T-helper 1 cell (primary cell): ENCODE measurements around the gene MAN1B1.

Experiments
- DNase-seq, 5 donors: peaks; one replicate each; pipeline ENCODE4 v3.0.0-alpha.2; 2012 to 2020

The MAN1B1 gene

DNA sequence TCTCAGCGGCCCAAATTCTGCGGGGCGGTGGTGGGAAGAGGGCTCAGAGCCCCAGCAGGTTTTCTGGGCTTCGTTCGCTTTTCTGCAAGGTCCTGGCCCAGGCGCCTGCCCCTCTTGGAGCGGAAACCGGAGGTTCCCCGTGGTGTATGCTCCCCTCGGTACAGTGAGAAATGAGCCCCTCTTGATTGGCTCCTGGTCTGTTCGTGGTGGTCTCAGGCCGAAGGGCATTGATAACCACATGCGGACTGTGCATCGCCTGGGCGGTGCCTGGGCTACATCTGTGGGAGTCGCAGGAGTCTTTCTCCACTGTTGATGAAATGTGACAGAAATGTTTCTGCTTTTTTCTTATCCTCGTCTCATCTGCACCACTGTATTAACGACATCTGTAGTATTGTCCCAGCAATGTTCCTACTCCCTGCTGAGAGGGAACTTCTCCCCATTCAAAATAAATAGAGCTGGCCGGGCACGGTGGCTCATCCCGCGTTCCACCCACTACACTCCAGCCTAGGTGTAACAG is 682 bp downstream of the MAN1B1 start:
- DNase-seq = no peak

DNA sequence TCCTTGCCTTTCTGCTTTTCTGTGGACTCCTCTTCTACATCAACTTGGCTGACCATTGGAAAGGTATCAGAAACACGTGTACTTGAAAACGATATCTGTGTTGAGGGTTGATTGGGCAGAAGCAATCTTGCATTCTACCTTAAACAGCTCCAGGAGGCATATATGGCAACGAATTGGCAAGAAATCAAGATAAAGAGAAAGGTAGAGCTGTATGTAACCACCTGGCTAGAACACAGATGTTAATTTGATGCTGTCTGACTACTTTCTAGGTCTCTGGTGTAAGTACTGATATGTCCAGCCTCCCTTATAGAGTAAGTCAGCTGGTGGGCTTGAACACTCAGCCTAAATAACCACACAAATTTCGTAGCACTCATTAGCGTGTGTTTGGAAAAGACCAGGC is 1.3 kb downstream of the MAN1B1 start:
- DNase-seq = no peak

DNA sequence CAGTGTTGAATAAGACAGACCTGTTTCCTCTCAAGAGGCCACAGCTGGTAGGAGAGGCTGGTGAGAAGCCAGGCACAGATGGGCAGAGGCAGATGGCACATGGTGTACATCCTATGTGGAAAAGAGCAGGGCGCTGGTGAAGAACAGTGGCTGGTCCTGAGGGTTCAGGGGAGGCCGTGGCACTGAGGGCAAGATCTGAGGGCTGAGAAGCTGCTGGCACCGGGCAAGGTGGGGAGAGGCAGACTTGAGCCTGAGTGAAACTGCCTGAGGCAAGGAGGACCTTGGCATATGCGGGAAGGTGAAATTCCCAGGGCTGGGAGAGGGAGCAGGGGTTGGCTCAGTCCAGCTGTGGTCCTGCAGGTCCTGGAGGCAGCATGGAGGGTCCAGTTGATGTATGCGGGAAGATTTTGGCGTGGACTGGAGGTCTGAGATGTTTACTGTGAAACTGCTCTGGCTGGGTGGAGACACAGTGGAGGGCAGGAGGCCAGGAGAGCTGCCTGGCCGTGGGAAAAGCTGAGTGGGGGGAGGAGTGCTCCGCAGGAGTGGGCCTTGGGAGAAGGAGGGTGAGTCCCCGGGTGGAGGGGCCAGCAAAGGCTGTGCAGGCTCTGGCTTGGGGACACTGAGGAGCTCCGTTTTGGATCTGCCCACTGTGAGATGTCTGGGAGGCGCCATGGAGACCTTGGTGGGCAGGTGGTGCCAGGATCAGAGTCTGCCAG is 2.6 kb downstream of the MAN1B1 start:
- DNase-seq = no peak

DNA sequence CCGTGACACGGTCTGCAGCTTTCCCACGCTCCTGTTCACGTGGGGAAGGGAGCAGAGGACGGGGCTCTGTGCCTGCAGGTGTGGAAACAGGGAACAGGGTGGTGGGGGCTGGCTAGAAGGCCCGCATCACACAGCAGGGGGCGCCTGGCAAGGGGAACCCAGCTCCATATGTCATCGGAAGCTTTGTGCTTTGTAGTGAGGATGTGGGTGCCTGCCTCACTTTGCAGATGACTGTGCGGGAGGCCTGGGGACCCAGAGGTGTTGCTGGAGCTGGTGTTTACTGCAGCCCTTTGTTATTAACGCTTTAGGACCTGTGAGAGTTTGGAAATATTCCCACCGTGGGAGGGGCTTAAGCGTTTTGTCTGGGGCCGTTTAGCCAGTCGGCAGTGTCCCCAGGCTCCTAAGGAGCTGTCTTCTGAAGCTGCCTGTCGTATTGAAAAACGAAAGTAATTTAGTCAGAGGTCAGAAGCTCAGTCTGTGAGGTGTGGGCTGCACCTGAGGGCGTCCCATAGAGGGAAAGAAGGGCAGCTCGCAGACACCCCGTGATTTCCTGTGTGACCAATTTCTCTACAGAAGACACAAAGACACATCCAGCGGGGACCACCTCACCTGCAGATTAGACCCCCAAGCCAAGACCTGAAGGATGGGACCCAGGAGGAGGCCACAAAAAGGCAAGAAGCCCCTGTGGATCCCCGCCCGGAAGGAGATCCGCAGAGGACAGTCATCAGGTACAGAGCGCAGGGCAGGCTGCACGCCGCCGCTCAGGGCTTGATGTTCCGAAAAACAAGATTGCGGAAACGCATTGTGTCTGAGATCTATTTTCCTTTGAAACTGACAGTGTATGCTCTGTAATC is 9.1 kb downstream of the MAN1B1 start:
- peak; percentile 69 to 91 (median 82) for DNase-seq

DNA sequence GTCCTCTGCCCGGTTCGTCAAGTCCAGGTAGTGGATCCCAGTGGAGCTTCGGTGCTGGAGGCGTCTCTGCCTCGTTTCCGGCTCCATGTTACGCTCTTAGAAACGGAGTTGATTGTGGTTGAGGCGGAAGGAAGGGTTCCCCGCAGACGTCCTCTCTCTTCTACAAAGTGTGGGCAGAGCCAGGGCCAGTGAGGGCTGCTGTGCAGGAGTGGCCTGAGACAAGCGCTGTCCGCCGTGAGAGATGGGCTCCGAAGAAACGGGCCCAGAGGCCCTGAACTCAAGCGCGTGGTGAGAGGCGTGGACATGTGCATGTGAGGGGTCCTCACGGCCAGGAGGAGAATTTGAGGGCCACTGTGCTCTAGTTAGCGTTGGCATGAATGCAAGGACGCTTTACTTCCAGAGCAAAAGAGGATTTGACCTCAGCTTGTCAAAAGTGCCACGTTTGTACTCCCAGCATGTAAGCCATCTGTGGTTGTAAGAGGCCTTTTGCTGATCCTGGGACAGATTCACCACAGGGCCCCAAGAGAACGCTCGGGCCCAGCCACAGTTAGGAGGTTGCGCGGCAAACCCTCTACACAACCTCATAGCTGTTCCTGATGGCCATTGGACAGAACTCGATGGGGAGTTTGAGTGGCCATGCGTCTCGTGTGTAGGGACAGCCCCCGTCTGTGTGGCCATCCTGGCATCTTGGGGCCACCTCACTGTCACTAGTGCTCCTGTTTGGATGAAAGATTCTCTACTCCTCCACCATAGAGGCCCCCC is 10.2 kb downstream of the MAN1B1 start:
- no peak for DNase-seq

DNA sequence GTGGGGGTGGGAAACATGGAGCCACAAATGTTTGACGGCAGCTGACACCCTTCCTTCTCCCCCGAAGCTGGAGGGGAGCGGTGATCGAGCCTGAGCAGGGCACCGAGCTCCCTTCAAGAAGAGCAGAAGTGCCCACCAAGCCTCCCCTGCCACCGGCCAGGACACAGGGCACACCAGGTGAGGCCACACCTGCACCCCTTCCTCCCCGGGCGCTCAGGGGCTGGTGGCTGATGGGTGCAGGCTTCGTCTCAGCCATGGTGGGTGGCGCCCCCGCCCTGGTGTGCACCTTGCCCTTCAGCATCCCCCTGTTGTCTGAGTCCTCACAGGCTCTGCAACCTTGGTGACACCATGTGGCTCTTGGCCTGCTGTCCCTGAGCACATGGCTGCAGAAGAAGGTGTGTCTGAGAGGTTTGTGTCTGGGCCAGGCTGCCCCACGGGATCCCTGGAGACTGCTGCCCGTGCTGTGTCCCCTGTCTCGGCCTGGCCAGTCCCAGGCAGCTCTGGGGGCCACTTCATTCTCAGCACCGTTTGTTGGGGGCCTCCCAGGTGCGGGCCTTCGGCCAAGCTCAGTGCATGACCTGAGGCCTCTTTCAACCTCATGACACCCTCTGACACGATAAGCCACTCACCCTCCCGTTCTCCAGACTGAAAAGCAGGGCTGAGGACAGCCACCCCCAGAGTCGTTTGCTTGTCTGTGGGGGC is 11.1 kb downstream of the MAN1B1 start:
- DNase-seq = no peak

DNA sequence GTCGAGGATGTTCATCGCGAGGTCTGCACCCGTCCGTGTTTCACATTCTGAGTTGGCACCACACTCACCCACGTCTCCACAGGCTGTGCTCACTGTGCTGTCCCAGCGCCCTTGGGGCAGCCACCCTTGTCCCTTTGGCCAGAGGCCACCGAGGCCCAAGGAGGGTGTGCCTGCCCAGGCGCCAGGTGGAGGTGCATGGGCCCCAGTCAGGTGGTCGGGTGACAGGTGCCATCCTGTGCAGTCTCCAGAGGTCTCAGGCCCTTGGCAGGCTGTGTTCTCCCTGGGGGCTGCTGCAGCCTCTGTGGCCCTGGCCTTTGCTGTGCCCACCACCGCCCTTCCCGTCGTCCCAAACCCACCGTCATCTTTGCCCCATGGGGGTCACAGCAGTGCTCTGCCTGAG is 12.4 kb downstream of the MAN1B1 start:
- DNase-seq = no peak

DNA sequence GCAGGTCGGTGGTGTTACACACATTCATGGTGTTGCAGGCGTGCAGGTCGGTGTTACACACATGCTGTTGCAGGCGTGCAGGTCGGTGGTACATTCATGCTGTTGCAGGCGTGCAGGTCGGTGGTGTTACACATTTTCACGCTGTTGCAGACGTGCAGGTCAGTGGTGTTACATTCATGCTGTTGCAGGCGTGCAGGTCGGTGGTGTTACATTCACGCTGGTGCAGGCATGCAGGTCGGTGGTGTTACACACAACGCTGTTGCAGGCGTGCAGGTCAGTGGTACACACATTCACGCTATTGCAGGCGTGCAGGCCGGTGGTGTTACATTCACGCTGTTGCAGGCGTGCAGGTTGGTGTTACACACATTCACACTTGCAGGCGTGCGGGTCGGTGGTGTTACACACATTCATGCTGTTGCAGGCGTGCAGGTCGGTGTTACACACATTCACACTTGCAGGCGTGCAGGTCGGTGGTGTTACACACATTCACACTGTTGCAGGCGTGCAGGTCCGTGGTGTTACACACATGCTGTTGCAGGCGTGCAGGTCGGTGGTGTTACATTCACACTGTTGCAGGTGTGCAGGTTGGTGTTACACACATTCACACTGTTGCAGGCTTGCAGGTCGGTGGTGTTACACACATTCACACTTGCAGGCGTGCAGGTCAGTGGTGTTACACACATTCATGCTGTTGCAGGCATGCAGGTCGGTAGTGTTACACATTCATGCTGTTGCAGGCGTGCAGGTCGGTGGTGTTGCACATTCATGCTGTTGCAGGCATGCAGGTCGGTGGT is 16.6 kb downstream of the MAN1B1 start:
- DNase-seq = no peak

DNA sequence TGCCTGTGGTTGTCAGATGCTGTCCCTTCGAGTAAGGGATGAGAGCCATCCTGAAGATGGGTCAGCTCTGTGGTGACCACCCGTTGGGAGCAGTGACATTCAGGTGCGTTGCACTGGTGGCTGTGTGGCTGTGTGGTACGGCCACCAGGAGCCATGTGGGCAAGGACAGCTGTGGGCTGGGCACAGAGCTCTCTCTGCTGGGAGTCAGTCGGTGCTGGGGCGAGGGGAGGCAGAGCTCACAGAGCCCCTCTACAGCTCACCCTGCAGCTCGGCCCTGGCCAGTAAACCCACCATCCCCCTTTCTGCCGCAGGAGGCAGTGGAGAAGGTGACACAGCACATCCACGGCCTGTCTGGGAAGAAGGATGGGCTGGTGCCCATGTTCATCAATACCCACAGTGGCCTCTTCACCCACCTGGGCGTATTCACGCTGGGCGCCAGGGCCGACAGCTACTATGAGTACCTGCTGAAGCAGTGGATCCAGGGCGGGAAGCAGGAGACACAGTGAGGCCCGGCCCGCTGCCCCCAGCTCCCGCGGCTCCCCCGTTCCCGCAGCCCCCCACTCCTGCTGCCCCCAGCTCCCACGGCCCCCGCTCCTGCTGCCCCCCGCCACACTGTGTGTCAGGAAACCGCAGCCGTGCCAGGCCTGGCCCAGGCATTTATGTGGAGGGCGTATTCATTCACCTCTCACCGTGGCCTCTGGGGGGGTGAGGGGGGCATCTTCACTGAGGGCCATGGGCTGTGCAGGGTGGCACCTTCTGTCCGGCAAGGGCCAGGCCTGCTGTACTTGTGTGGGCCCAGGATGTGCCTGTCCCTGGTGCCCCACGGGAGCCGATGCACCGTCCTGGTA is 19.3 kb downstream of the MAN1B1 start:
- no peak for DNase-seq

DNA sequence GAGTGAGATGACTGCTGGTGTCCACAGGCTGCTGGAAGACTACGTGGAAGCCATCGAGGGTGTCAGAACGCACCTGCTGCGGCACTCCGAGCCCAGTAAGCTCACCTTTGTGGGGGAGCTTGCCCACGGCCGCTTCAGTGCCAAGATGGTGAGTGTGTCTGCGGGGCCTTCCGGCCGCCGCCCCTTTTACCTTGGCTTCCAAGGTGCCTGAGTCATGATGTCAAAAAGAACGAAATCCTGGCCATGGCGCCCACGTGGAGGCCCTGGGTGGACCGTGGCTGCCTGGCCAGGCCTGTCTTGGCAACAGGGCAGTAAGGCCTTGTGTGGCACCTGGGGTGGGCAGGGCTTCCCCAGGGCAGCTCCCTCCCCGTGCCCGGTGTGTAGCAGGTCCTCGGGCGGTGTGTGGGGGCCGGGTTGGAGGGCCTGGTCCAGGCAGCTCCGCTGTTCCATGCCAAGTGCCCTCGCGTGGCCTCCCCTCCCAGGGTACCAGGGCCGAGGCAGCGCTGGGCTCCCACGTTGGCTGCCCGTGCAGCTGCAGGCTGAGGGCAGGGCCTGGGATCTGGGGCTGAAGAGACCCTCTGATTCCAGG is 20.0 kb downstream of the MAN1B1 start:
- DNase-seq = no peak

DNA sequence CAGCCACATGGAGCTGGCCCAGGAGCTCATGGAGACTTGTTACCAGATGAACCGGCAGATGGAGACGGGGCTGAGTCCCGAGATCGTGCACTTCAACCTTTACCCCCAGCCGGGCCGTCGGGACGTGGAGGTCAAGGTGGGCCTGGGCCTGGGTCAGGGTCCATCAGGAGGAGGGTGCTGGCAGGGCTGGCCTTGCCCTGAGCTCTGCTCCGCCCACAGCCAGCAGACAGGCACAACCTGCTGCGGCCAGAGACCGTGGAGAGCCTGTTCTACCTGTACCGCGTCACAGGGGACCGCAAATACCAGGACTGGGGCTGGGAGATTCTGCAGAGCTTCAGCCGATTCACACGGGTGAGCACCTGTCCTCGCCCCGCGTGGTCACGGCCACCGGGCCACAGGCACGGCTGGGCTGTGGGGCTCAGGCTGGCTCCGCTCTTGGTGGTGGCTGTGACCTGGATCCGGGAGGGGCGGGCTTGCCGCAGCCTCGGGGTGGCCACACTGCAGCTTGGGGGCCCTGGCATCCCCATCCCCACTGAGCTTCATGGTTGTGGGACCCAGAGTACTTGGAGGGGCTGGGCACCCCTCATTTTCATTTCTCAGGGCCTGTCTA is 20.6 kb downstream of the MAN1B1 start:
- DNase-seq = no peak

DNA sequence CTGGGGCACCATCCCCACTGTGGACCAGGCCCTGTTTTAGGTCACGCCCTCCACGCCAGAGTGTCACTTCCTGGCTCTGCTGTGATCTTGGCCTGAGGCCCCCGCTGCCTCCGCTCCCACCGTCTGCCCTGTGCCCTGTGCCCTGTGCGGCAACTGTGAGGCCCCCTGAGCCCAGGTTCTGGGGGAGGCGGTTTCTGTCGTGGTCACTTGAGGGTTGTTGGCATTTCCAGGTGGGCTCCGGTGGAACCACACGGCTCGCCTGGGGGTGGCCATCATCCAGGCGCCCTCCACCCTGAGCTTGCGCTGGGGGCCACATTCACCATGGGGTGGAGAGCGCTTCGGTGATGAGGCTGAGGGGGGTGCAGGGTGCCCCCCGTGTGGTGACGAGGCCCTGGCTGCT is 21.2 kb downstream of the MAN1B1 start:
- no peak for DNase-seq

DNA sequence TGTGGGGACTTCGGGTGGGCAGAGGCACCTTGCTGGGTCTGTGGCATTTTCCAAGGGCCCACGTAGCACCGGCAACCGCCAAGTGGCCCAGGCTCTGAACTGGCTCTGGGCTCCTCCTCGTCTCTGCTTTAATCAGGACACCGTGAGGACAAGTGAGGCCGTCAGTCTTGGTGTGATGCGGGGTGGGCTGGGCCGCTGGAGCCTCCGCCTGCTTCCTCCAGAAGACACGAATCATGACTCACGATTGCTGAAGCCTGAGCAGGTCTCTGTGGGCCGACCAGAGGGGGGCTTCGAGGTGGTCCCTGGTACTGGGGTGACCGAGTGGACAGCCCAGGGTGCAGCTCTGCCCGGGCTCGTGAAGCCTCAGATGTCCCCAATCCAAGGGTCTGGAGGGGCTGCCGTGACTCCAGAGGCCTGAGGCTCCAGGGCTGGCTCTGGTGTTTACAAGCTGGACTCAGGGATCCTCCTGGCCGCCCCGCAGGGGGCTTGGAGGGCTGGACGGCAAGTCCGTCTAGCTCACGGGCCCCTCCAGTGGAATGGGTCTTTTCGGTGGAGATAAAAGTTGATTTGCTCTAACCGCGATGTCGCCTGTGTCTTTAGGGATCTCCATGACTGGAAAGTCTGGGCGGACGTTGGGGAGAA is 21.9 kb downstream of the MAN1B1 start:
- no peak for DNase-seq

DNA sequence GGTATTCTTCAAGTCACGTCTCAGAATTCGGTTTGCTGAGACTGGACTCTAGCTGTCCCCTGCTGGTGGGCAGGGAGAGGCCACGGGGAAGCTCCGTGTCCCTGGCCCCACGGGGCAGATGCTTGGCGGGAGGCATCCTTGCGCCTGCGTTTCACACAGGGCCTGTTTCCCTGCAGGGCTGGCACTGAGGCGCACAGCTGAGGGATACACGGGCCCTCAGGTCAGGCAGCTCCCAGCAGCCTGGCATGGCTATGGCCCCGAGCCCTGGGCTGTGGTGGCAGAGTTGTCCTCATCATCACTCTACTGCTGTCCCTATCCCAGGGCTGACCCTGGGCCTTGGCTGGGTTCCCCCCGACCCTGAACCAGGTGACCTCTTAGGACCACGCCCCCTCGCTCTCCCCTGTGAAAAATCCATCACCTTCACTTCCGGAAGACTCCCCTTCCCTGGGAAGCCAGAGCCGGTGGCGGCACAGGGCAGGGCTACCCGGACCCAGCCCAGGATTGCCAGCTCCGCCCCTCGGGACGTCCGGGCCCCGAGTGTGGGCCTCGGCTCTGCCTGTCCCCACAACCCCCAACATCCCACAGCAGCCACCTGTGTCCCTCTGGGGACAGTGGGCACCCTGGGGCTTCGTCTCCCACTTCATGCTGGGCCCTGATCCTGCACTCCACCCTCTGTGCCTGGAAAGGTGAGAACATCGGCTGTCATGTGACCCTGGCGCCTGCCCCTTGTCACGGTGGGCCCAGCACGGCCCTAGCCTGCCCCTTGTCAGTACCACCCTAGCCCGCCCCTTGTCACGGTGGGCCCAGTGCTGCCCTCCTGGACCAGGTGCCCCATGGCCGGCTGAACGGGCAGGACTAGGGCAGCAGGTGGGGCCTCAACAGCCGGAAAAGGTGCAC is 22.7 kb downstream of the MAN1B1 start:
- DNase-seq = no peak

DNA sequence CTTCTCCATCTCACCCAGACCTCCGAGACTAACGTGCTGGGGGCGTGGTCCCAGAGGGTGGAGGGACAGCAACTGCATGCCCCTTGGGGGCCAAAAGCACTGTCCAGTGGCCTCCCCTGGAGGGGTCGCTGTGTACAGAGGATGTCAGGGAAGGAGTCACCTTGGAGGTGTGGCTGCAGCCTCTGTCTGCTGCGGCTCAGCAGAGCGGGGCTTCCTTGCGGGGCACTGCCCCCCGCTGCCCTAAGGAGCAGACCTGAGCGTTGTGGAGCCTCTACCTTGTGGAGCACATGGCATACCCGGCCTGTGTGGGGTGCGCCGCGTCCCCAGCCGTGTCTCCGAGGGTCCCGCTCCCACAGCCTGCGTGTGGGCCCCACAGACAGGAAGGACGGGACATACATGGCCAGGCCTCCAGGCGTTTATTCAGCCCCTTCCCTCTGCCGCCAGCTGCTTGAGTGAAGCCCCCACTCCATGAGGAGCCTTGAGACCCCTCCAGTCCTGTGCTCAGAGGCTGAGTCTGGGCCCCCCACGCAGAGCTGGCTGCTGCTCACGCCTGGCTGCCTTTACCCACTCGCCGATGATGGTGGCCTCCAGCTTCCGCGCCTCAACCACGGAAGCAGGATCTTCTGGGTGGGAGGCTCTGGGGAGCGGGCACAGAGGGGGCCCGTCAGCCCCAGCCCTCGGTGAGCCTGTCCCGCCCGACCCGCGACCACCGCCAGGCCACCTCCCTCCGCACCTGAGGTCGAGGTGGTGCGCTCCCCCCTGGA is 23.5 kb downstream of the MAN1B1 start:
- no peak for DNase-seq

DNA sequence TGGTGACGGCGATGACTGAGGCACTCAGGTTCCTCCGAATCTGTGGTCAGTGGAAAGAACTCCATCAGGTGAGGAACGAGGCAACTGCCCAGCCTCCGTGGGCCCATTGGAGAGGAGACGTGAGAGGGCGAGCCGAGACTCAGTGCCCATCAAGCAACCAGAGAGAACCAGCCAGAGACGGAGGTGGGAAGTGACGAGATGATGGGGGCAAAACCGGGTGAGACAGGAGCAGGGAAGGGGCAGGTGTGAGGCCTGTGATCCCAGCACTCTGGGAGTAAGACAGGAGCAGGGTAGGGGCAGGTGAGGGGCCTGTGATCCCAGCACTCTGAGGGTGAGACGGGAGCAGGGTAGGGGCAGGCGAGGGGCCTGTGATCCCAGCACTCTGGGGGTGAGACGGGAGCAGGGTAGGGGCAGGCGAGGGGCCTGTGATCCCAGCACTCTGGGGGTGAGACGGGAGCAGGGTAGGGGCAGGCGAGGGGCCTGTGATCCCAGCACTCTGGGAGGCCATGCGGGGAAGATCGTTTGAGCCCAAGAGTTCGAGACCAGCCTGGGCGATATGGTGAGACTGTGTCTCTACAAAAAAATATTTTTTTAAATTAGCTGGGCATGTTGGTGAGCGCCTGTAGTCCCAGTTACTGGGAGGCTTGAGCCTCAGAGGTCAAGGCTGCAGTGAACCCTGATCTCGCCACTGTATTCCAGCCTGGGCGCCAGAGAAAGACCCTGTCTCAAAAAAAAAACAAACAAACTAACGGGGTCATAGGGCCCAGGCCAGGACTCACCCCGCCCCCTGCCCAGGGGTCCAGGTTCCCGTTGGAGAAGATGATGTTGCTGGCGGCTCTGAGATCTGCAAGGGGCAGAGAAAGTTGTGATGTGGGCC is 24.4 kb downstream of the MAN1B1 start:
- no peak for DNase-seq
